Measurements from ENCODE around the gene FIBCD1. TPM values are rescaled to one million over a fixed set of nuclear protein-coding genes. Genes with fewer than 3 reads are reported as not detected.

Gene FIBCD1
- total RNA-seq, 4 donors from 2014 or later, result 3.3 TPM; not detected in 3

GRCh38 chr9:130904070-130905044 is 34.7 kb downstream of the FIBCD1 start:
- TF ChIP-seq CTCF (IDR thresholded peaks at IDR 0.05), result no peak
- no peak for TF ChIP-seq POLR2A (IDR thresholded peaks at IDR 0.05)
- no peak overlapping the region for H3K4me3 ChIP-seq
- no peak for DNase-seq
- H3K27ac ChIP-seq, result no peak overlapping the region
- no peaks in the 10 kb centered on the region for H3K9me3 ChIP-seq
- no peaks in the 10 kb centered on the region for H3K36me3 ChIP-seq
- H3K27me3 ChIP-seq, result no peaks in the 10 kb centered on the region
- no peaks in the 10 kb centered on the region for H3K4me1 ChIP-seq

- Histone ChIP-seq H3K27me3 (no peaks in the 10 kb centered on the region), H3K36me3 (no peaks in the 10 kb centered on the region), H3K4me3 (no peak overlapping the region), H3K4me1 (no peaks in the 10 kb centered on the region), H3K9me3 (no peaks in the 10 kb centered on the region), H3K27ac (no peak overlapping the region)
- TF ChIP-seq CTCF (IDR thresholded peaks at IDR 0.05), result no peak
- TF ChIP-seq POLR2A (IDR thresholded peaks at IDR 0.05), result no peak
- no peak for DNase-seq
These were observed 35.6 kb downstream of the FIBCD1 start for GRCh38 chr9:130903194-130904069.

- no peak for DNase-seq
- H3K36me3 ChIP-seq, result no peaks in the 10 kb centered on the region
- H3K27ac ChIP-seq, result no peak overlapping the region
- no peak for TF ChIP-seq CTCF (IDR thresholded peaks at IDR 0.05)
- no peak for TF ChIP-seq POLR2A (IDR thresholded peaks at IDR 0.05)
- peaks cover 0 to 5% (median 0%) of the 10 kb centered on the region in 4 donors for H3K4me1 ChIP-seq
- H3K27me3 ChIP-seq, result no peaks in the 10 kb centered on the region
- no peaks in the 10 kb centered on the region for H3K9me3 ChIP-seq
- H3K4me3 ChIP-seq, result no peak overlapping the region
These were observed 36.6 kb downstream of the FIBCD1 start for GRCh38 chr9:130902204-130903185.

GRCh38 chr9:130901498-130902203 is 37.4 kb downstream of the FIBCD1 start:
- DNase-seq, result no peak
- TF ChIP-seq CTCF (IDR thresholded peaks at IDR 0.05), result no peak
- TF ChIP-seq POLR2A (IDR thresholded peaks at IDR 0.05), result no peak
- Histone ChIP-seq H3K27ac (no peak overlapping the region), H3K27me3 (no peaks in the 10 kb centered on the region), H3K4me1 (peaks cover 0 to 5% (median 0%) of the 10 kb centered on the region in 4 donors), H3K4me3 (no peak overlapping the region), H3K36me3 (no peaks in the 10 kb centered on the region), H3K9me3 (no peaks in the 10 kb centered on the region)
